ENCODE data around the gene PDPN.

Gene PDPN

GRCh38 chr1:13620825-13621224, 37.2 kb downstream of the PDPN start:
- DNase-seq (ENCODE audit: low read depth), result no peak
- TF ChIP-seq CTCF (IDR thresholded peaks at IDR 0.05; ENCODE audit: low read depth, low read length, missing control alignments), result no peak
- no peak overlapping the region for H3K4me3 ChIP-seq (ENCODE audit: low read depth, low read length)

GRCh38 chr1:13622446-13622845, 38.8 kb downstream of the PDPN start:
- H3K4me3 ChIP-seq (ENCODE audit: low read depth, low read length), result no peak overlapping the region
- no peak for DNase-seq (ENCODE audit: low read depth)
- no peak for TF ChIP-seq CTCF (IDR thresholded peaks at IDR 0.05; ENCODE audit: low read depth, low read length, missing control alignments)

GRCh38 chr1:13623021-13623637, 39.5 kb downstream of the PDPN start:
- DNase-seq (ENCODE audit: low read depth), result no peak
- no peak overlapping the region for H3K4me3 ChIP-seq (ENCODE audit: low read depth, low read length)
- TF ChIP-seq CTCF (IDR thresholded peaks at IDR 0.05; ENCODE audit: low read depth, low read length, missing control alignments), result no peak

- DNase-seq (ENCODE audit: low read depth), result no peak
- no peak for TF ChIP-seq CTCF (IDR thresholded peaks at IDR 0.05; ENCODE audit: low read depth, low read length, missing control alignments)
- no peak overlapping the region for H3K4me3 ChIP-seq (ENCODE audit: low read depth, low read length)
These were observed 40.9 kb downstream of the PDPN start for GRCh38 chr1:13624526-13624925.

- DNase-seq (ENCODE audit: low read depth), result no peak
- TF ChIP-seq CTCF (IDR thresholded peaks at IDR 0.05; ENCODE audit: low read depth, low read length, missing control alignments), result no peak
- H3K4me3 ChIP-seq (ENCODE audit: low read depth, low read length), result no peak overlapping the region
These were observed 43.5 kb downstream of the PDPN start for GRCh38 chr1:13627127-13627526.

- TF ChIP-seq CTCF (IDR thresholded peaks at IDR 0.05; ENCODE audit: low read depth, low read length, missing control alignments), result no peak
- no peak overlapping the region for H3K4me3 ChIP-seq (ENCODE audit: low read depth, low read length)
- no peak for DNase-seq (ENCODE audit: low read depth)
These were observed 44.6 kb downstream of the PDPN start for GRCh38 chr1:13628218-13628617.

- no peak overlapping the region for H3K4me3 ChIP-seq (ENCODE audit: low read depth, low read length)
- no peak for TF ChIP-seq CTCF (IDR thresholded peaks at IDR 0.05; ENCODE audit: low read depth, low read length, missing control alignments)
- DNase-seq (ENCODE audit: low read depth), result no peak
These were observed 45.1 kb downstream of the PDPN start for GRCh38 chr1:13628711-13629110.

All from GM12864 (cell line).